Endothelial cell of umbilical vein (primary cell): Measurements from ENCODE around the gene SLC36A3. TPM values are rescaled to one million over a fixed set of nuclear protein-coding genes. Genes with fewer than 3 reads are reported as not detected.
"Not testable (repeated sequence)": the region's sequence is repeated elsewhere in the genome, so short reads cannot be mapped to it uniquely, and the experiment has no call there.

Experiments used
- BruUV-seq: library from RNA; stranded (reverse); fragments of 400-500 nt; replicated peaks from 2 replicates; lab custom pipeline; 2021; lab: Mats Ljungman, UMichigan
- CTCF ChIA-PET: fragments of 300-600, 350-600 bp; sonication (Branson Sonifier 250); formaldehyde crosslinking; loops from one replicate; lab custom pipeline; 2021; ENCODE audit warnings: antibody characterized with exemption, inconsistent platforms; lab: Charles Lee
- POLR2A ChIA-PET: fragments of 300-600, 350-600 bp; sonication (Branson Sonifier 250); formaldehyde crosslinking; loops from one replicate; lab custom pipeline; 2021; ENCODE audit warnings: antibody characterized with exemption, inconsistent platforms; lab: Charles Lee
- DNase-seq: peaks from one replicate; pipeline ENCODE4 v3.0.0-alpha.2; 2011; ENCODE audit warnings: low read depth, low spot score
- FAIRE-seq: peaks from 2 replicates; lab custom pipeline; 2011; peaks lifted over from hg19 to GRCh38; lab: Jason Lieb, UNC
- H2AFZ ChIP-seq: 2 replicates; pipeline ENCODE4 v1.6.0; 2012; ENCODE audit warnings: low read depth, low read length, control low read depth, inconsistent platforms
- H3K27ac ChIP-seq: 2 replicates; pipeline ENCODE4 v1.5.1; 2011; ENCODE audit warnings: low read depth, mild to moderate bottlenecking, control low read depth, low read length, moderate library complexity; ENCODE audit not compliant: insufficient read depth
- H3K27me3 ChIP-seq, 2 experiments: 2 replicates each; pipeline versions ENCODE4 v1.6.0 to v1.6.1; 2011; ENCODE audit warnings: low read length in 2 of 2, mixed read lengths in 1 of 2; ENCODE audit not compliant: control insufficient read depth in 2 of 2, insufficient read depth in 2 of 2
- H3K36me3 ChIP-seq, 2 experiments: 2 replicates in 1 of 2; 3 replicates in 1 of 2; pipeline ENCODE4 v1.5.1; 2011; ENCODE audit warnings: low read length in 2 of 2, mild to moderate bottlenecking in 1 of 2, moderate library complexity in 1 of 2; ENCODE audit not compliant: control insufficient read depth in 2 of 2, insufficient read depth in 2 of 2; ENCODE audit errors: extremely low read depth in 1 of 2
- H3K4me1 ChIP-seq: 3 replicates; pipeline ENCODE4 v1.5.1; 2011; ENCODE audit warnings: mild to moderate bottlenecking, low read length; ENCODE audit not compliant: control insufficient read depth, insufficient read depth; ENCODE audit errors: extremely low read depth
- H3K4me2 ChIP-seq: 2 replicates; pipeline ENCODE4 v1.6.1; 2011; ENCODE audit warnings: low read length, control low read depth, mixed read lengths; ENCODE audit not compliant: insufficient read depth
- H3K4me3 ChIP-seq, 3 experiments: fragments of 200-600 bp in 1 of 3; sonication (generic), shearing (Covaris generic) in 1 of 3; replicated peaks in 1 of 3; 2 replicates each; pipeline ENCODE4 v1.5.1; 2011 to 2016; ENCODE audit warnings: control low read depth in 3 of 3, low read length in 3 of 3, mild to moderate bottlenecking in 2 of 3, inconsistent platforms in 1 of 3, low read depth in 1 of 3, moderate library complexity in 1 of 3; ENCODE audit not compliant: insufficient read depth in 1 of 3
- H3K79me2 ChIP-seq: 2 replicates; pipeline ENCODE4 v1.6.0; 2012; ENCODE audit warnings: low read length, inconsistent platforms; ENCODE audit not compliant: control insufficient read depth, insufficient read depth
- H3K9ac ChIP-seq: replicated peaks from 2 replicates; pipeline ENCODE3; 2011; ENCODE audit warnings: low read length, control low read depth; ENCODE audit not compliant: insufficient read depth; ENCODE audit errors: extremely low read depth
- H3K9me1 ChIP-seq: replicated peaks from 3 replicates; pipeline ENCODE4 v1.6.0; 2011; ENCODE audit warnings: mild to moderate bottlenecking, low read length; ENCODE audit not compliant: control insufficient read depth, insufficient read depth; ENCODE audit errors: extremely low read depth
- H3K9me3 ChIP-seq: replicated peaks from 2 replicates; pipeline ENCODE4 v1.5.1; 2012; ENCODE audit warnings: low read length, inconsistent platforms; ENCODE audit not compliant: control insufficient read depth, insufficient read depth
- H4K20me1 ChIP-seq: replicated peaks from 2 replicates; pipeline ENCODE3; 2011; ENCODE audit warnings: mild to moderate bottlenecking, low read length; ENCODE audit not compliant: control insufficient read depth, insufficient read depth; ENCODE audit errors: extremely low read depth
- EZH2 ChIP-seq: IDR thresholded peaks from 2 replicates; pipeline ENCODE4 v1.6.1; 2012; ENCODE audit warnings: borderline replicate concordance, low read depth, mild to moderate bottlenecking, moderate library complexity, low read length, inconsistent platforms; ENCODE audit not compliant: severe bottlenecking
- FOS ChIP-seq: IDR thresholded peaks from 2 replicates; pipeline ENCODE4 v1.6.1; 2011; ENCODE audit warnings: mild to moderate bottlenecking, low read length, moderate library complexity, borderline replicate concordance; ENCODE audit not compliant: insufficient read depth
- GATA2 ChIP-seq: IDR thresholded peaks from 2 replicates; pipeline ENCODE4 v1.7.0; 2011; ENCODE audit warnings: low read depth, mild to moderate bottlenecking, moderate library complexity, mixed read lengths, low read length; ENCODE audit not compliant: insufficient read length, insufficient read depth
- JUN ChIP-seq: IDR thresholded peaks from 2 replicates; pipeline ENCODE4 v1.6.1; 2011; ENCODE audit warnings: borderline replicate concordance, low read depth; ENCODE audit not compliant: insufficient read length, insufficient read depth
- MAX ChIP-seq: IDR thresholded peaks from 2 replicates; pipeline ENCODE4 v1.6.1; 2011; ENCODE audit not compliant: insufficient read depth, insufficient read length
- MYC ChIP-seq: IDR thresholded peaks from one replicate; pipeline ENCODE4 v1.6.1; 2011; ENCODE audit warnings: mild to moderate bottlenecking, low read depth, low read length
- POLR2A ChIP-seq: IDR thresholded peaks from 2 replicates; pipeline ENCODE4 v1.6.1; 2012; ENCODE audit warnings: low read depth, mild to moderate bottlenecking, control low read depth, low read length
- POLR2AphosphoS5 ChIP-seq: IDR thresholded peaks from 2 replicates; pipeline ENCODE4 v1.6.1; 2012; ENCODE audit warnings: low read depth, mild to moderate bottlenecking, control low read depth, low read length, moderate library complexity; ENCODE audit not compliant: insufficient read depth
- dilution Hi-C: fragments of 300-500 bp; cut with MboI; formaldehyde crosslinking; loops from one replicate; pipeline ENCODE4 v1.15.0; 2019; ENCODE audit warnings: low sequenced_read_pairs; ENCODE audit not compliant: extremely low pct_ligation_motif_present
- intact Hi-C: fragments of 100-400 bp; cut with micrococcal nuclease; formaldehyde crosslinking; loops from one replicate; pipeline ENCODE4 v1.10.0; 2022
- polyA plus RNA-seq, 4 experiments: library from polyadenylated mRNA; depleted of rRNA in 3 of 4; stranded (reverse) in 3 of 4; unstranded in 1 of 4; fragments of >200 nt; gene quantifications; 2 replicates each; pipeline versions ENCODE4 v1.2.1 to v1.2.3, GENCODE V29; 2011 to 2012; ENCODE audit warnings: missing spikeins in 1 of 4
- total RNA-seq: library from RNA; stranded (reverse); gene quantifications from 2 replicates; pipeline ENCODE4 v1.2.3, GENCODE V29; 2021

The SLC36A3 gene
- total and polyA plus RNA-seq, 2 donors (not counting 3 experiments of a cell fraction or from before 2014, with no cell fraction given): not detected

- no peaks in the 10 kb centered on the region for H3K79me2 ChIP-seq
- H2AFZ ChIP-seq: no peak overlapping the region
- peaks cover 5% of the 10 kb centered on the region for H3K4me1 ChIP-seq
- H3K36me3 ChIP-seq: no peaks in the 10 kb centered on the region
- no peak for DNase-seq
- dilution Hi-C loops (no loop called here), intact Hi-C loops (loop anchor here (10.0 kb wide), 1 partner anchor 519 kb away; the partner anchor contains the start of gene G3BP1)
- H3K9ac ChIP-seq: no peak overlapping the region
- H3K4me2 ChIP-seq: no peak overlapping the region
- H3K9me3 ChIP-seq: no peaks in the 10 kb centered on the region
- ChIA-PET POLR2A (no interaction called here), CTCF (no interaction called here)
- no peaks in the 10 kb centered on the region for H3K9me1 ChIP-seq
- H3K4me3 ChIP-seq: no peak overlapping the region
- no TSS peak for BruUV-seq
- no peaks in the 10 kb centered on the region for H3K27me3 ChIP-seq
- H3K27ac ChIP-seq: no peak overlapping the region
- TF ChIP-seq POLR2A (no peak), POLR2AphosphoS5 (no peak), MYC (no peak), GATA2 (no peak), EZH2 (no peak), JUN (no peak), MAX (no peak), FOS (no peak)
- FAIRE-seq: no peak
- no peaks in the 10 kb centered on the region for H4K20me1 ChIP-seq
These were observed 47.8 kb downstream of the SLC36A3 start for GRCh38 chr5:151255621-151256286.

GRCh38 chr5:151254990-151255389 is 48.6 kb downstream of the SLC36A3 start:
- H3K9me1 ChIP-seq, H3K4me2 ChIP-seq, CTCF ChIA-PET, H3K27ac ChIP-seq, H3K36me3 ChIP-seq, DNase-seq, POLR2A ChIA-PET, H3K27me3 ChIP-seq, H3K4me1 ChIP-seq, H3K9me3 ChIP-seq, H3K79me2 ChIP-seq, dilution Hi-C loops, H3K9ac ChIP-seq, FAIRE-seq, BruUV-seq, H2AFZ ChIP-seq, H4K20me1 ChIP-seq, H3K4me3 ChIP-seq: not testable (repeated sequence)
- intact Hi-C loops: loop anchor here (5.0 to 10.0 kb wide), 3 partner anchors 407 to 520 kb away; partner anchors contain the start of gene G3BP1
